ENCODE results near the gene MAP3K3.

Gene MAP3K3

DNA sequence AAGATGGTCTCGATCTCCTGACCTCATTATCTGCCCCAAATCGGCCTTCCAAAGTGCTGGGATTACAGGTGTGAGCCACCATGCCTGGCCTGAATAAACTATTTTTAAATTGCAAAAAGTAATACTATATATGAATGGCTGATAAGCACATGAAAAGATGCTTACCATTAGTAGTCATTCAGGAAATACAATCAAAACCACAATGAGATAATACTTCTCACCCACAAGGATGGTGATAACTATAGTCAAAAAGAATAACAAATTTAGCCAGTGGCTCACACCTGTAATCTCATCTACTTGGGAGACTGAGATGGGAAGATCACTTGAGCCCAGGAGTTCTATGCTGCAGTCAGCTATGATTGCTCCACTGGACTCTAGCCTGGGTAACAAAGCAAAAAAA is 23.9 kb upstream of the MAP3K3 start:
- DNase-seq (ENCODE audit: extremely low spot score), result no peak
- CTCF ChIA-PET, result no interaction called here
- TF ChIP-seq L3MBTL2 (conservative IDR thresholded peaks at IDR 0.05), result no peak
- TF ChIP-seq, protein P1, sequence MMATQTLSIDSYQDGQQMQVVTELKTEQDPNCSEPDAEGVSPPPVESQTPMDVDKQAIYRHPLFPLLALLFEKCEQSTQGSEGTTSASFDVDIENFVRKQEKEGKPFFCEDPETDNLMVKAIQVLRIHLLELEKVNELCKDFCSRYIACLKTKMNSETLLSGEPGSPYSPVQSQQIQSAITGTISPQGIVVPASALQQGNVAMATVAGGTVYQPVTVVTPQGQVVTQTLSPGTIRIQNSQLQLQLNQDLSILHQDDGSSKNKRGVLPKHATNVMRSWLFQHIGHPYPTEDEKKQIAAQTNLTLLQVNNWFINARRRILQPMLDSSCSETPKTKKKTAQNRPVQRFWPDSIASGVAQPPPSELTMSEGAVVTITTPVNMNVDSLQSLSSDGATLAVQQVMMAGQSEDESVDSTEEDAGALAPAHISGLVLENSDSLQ (IDR thresholded peaks at IDR 0.05), result no peak
- no peak for TF ChIP-seq SP1 (IDR thresholded peaks at IDR 0.05)
- TF ChIP-seq HDGF (IDR thresholded peaks at IDR 0.05; ENCODE audit: borderline replicate concordance), result no peak
- TF ChIP-seq TARDBP (IDR thresholded peaks at IDR 0.05), result no peak
- no peak for TF ChIP-seq SUZ12 (IDR thresholded peaks at IDR 0.05)
- TF ChIP-seq FOXK2 (IDR thresholded peaks at IDR 0.05), result no peak
- TF ChIP-seq CTBP1 (IDR thresholded peaks at IDR 0.05; ENCODE audit: borderline replicate concordance), result no peak
- no peak for TF ChIP-seq NFRKB (IDR thresholded peaks at IDR 0.05)
- TF ChIP-seq BHLHE40 (IDR thresholded peaks at IDR 0.05; ENCODE audit: borderline replicate concordance), result no peak
- no peak for TF ChIP-seq ELF4 (IDR thresholded peaks at IDR 0.05)
- TF ChIP-seq LEF1 (IDR thresholded peaks at IDR 0.05; ENCODE audit: borderline replicate concordance), result no peak
- no peak for TF ChIP-seq FOXA1 (IDR thresholded peaks at IDR 0.05)
- TF ChIP-seq ZNF384 (IDR thresholded peaks at IDR 0.05), result no peak
- TF ChIP-seq ARNT (IDR thresholded peaks at IDR 0.05), result no peak
- no peak for TF ChIP-seq FOXM1 (IDR thresholded peaks at IDR 0.05; ENCODE audit: borderline replicate concordance)
- POLR2A ChIA-PET, result no interaction called here

DNA sequence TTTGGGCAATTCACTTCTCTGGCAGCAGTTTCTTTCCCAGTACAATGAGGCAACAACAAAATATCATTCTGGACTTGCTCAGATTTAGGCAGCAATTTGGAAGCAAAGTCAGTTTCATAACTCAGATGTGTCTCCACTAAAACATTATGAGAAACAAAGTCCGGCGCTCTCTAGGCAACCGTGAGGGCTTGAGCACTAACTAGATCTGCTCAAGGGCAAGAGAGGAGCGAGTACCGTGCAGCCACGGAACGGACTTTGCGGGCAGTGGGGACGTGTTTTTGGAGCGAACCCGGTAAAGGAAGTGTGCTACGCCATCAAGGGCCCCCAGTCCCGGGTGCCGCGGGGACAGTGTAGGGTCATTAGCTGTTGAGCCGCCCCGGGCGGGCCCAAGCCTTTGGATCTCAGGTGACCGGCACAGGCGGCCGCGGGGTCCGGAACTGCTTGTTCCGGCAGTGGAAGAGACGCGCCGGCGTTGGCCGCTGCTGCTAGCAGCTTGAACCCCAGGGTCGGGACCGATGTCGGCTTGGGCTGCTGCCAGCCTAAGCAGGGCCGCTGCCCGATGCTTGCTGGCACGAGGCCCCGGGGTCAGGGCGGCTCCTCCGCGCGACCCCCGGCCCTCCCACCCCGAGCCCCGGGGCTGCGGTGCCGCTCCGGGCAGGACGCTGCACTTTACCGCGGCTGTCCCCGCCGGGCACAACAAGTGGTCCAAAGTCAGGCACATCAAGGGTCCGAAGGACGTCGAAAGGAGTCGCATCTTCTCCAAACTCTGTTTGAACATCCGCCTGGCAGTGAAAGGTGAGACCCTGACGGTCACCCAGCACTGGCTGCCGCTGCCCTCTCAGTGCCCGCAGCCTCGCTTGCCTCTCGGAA is 21.4 kb upstream of the MAP3K3 start, which contains the start of gene TACO1:
Gene TACO1 (plus strand): TSS at position 327 of the 870 bp plus-strand sequence. CDS start 189 bp downstream, at position 516.
- DNase-seq (ENCODE audit: extremely low spot score), result peak; percentile 90
- CTCF ChIA-PET, result interaction anchor here (0.7 to 2.9 kb wide), 5 partner anchors 11 to 175 kb away, joined by 3 to 22 read pairs (median 4); partner anchors contain the start of gene MAP3K3
- POLR2A ChIA-PET, result interaction anchor here (0.9 to 2.3 kb wide), 17 partner anchors 8 to 175 kb away, joined by 3 to 15 read pairs (median 4); partner anchors contain the start of genes DCAF7, KCNH6 and MAP3K3
- peak; percentile 83; the same call in 1 of the 2 replicates for TF ChIP-seq FOXM1 (IDR thresholded peaks at IDR 0.05; ENCODE audit: borderline replicate concordance)
- peak; percentile 40; the same call in 1 of the 2 replicates for TF ChIP-seq NFRKB (IDR thresholded peaks at IDR 0.05)
- peak; percentile 50; the same call in 1 of the 2 replicates for TF ChIP-seq L3MBTL2 (conservative IDR thresholded peaks at IDR 0.05)
- TF ChIP-seq SP1 (IDR thresholded peaks at IDR 0.05), result no peak
- peak; percentile 65 for TF ChIP-seq ELF4 (IDR thresholded peaks at IDR 0.05)
- TF ChIP-seq CTBP1 (IDR thresholded peaks at IDR 0.05; ENCODE audit: borderline replicate concordance), result peak; percentile 84
- no peak for TF ChIP-seq ARNT (IDR thresholded peaks at IDR 0.05)

DNA sequence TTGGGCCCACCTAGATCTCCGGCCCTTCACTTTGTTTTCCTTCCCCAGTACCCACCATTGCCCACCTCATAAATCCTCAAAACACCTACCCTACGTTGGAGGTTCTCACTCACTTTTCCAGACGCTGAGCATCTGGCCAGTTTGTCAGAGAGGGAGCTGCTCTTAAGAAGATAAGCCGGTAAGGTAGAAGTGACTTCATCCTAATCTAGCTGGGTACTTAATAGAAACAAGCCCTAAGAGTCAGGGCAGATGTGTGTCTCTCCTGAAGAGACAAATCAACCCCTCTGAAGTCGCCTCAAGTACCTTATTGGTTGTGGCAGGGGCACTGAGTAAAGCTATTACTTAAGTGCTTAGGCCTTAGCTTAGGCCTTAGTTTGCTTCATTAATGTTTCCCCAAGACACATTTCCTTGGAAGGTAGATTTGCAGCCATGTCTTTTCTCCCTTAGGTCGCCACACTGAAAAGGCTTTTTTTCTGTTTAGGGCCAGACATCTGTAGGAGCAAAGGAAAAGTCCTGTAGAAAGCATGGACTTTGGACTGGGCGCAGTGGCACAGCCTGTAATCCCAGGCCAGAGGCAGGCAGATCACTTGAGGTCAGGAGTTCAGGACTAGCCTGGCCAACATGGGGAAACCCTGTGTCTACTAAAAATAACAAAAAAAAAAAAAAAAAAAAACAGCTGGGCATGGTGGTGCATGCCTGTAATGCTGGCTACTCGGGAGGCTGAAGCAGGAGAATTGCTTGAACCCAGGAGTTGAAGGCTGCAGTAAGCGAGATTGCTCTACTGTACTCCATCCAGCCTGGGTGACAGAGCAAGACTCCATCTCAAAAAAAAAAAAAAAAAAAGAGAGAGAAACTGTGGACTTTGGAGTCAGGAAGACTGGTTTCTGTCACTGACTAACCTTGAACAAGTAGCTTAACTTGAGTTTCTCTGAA is 20.5 kb upstream of the MAP3K3 start:
- CTCF ChIA-PET, result interaction anchor here (0.8 to 2.9 kb wide), 3 partner anchors 11 to 176 kb away, joined by 3 to 22 read pairs (median 4); partner anchors contain the start of gene MAP3K3

DNA sequence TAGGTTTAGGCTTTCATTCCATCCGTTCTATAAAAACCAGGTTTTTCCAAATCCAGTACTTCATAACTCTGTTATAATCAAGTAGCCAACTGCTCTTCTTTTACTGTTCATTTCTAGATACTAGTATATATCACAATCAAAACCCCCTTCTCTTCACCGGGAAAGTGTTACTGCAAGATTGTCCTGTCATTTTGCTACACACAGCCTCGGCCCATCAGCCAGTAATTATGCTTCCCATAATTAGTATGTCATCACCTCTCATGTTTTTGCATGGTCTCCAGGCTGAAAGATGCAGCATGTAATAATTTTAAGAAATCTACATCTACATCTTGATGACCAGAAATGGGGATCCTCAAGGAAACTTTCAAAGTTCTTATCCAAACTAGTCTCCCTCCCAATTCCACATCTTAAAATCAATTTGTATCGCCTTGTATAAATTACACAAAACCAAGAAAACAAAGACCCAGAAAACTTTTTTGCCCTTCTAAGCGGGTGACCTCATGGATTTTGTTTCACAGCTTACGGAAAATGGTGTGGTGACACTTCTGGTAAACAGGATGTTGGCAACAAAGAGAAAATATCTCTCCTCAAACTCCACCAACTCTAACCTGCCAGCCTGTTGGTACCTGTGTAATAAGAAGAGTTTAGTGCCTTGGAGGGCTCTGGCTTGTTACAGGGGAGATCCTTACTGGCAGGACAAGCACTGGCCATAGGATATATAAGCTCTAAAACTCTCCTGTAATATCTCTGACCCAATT is 12.2 kb upstream of the MAP3K3 start:
- DNase-seq (ENCODE audit: extremely low spot score), result no peak
- no peak for TF ChIP-seq FOXK2 (IDR thresholded peaks at IDR 0.05)
- TF ChIP-seq ARNT (IDR thresholded peaks at IDR 0.05), result no peak
- no peak for TF ChIP-seq FOXA1 (IDR thresholded peaks at IDR 0.05)
- no peak for TF ChIP-seq ZNF384 (IDR thresholded peaks at IDR 0.05)
- TF ChIP-seq TARDBP (IDR thresholded peaks at IDR 0.05), result no peak
- no peak for TF ChIP-seq FOXM1 (IDR thresholded peaks at IDR 0.05; ENCODE audit: borderline replicate concordance)
- no peak for TF ChIP-seq LEF1 (IDR thresholded peaks at IDR 0.05; ENCODE audit: borderline replicate concordance)
- TF ChIP-seq SP1 (IDR thresholded peaks at IDR 0.05), result no peak
- CTCF ChIA-PET, result interaction anchor here (0.7 kb wide), 1 partner anchor 85 kb away, joined by 3 read pairs; no protein-coding TSS in a partner anchor
- POLR2A ChIA-PET, result no interaction called here

More for the DNA sequence above, 20.5 kb upstream of the MAP3K3 start:
- DNase-seq (ENCODE audit: extremely low spot score), result no peak
- TF ChIP-seq BHLHE40 (IDR thresholded peaks at IDR 0.05; ENCODE audit: borderline replicate concordance) (no peak), FOXA1 (IDR thresholded peaks at IDR 0.05) (no peak), NFRKB (IDR thresholded peaks at IDR 0.05) (no peak), SUZ12 (IDR thresholded peaks at IDR 0.05) (no peak), SP1 (IDR thresholded peaks at IDR 0.05) (no peak), TARDBP (IDR thresholded peaks at IDR 0.05) (no peak), ZNF384 (IDR thresholded peaks at IDR 0.05) (no peak), CTBP1 (IDR thresholded peaks at IDR 0.05; ENCODE audit: borderline replicate concordance) (no peak), ARNT (IDR thresholded peaks at IDR 0.05) (no peak), FOXK2 (IDR thresholded peaks at IDR 0.05) (no peak), ELF4 (IDR thresholded peaks at IDR 0.05) (no peak), LEF1 (IDR thresholded peaks at IDR 0.05; ENCODE audit: borderline replicate concordance) (no peak), L3MBTL2 (conservative IDR thresholded peaks at IDR 0.05) (no peak)
- POLR2A ChIA-PET, result interaction anchor here (0.9 to 2.3 kb wide), 11 partner anchors 10 to 176 kb away, joined by 3 to 15 read pairs (median 4); partner anchors contain the start of genes CCDC47, DDX42, KCNH6 and MAP3K3

DNA sequence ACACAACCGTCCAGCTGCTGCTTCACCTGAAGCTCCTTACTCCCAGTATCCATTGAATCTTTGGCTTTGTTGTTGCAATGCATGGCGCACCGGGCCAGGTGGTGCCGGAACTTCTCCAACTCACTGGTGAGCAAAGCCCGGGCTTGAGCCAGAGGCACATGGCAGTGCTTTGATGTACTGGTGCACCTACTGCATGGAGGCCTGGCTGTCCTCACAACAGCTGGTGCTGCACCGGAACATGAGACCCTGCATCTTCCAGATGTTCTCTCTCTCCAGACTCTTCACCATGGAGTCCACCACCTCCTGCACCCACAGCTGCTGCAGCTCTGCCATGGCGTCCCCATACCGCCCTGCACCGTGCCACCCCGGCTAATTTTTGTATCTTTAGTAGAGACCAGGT is 11.4 kb upstream of the MAP3K3 start:
- TF ChIP-seq ELF4 (IDR thresholded peaks at IDR 0.05) (no peak), LEF1 (IDR thresholded peaks at IDR 0.05; ENCODE audit: borderline replicate concordance) (no peak), ZNF384 (IDR thresholded peaks at IDR 0.05) (no peak), FOXM1 (IDR thresholded peaks at IDR 0.05; ENCODE audit: borderline replicate concordance) (no peak), BHLHE40 (IDR thresholded peaks at IDR 0.05; ENCODE audit: borderline replicate concordance) (no peak), HDGF (IDR thresholded peaks at IDR 0.05; ENCODE audit: borderline replicate concordance) (no peak), TARDBP (IDR thresholded peaks at IDR 0.05) (no peak), FOXK2 (IDR thresholded peaks at IDR 0.05) (no peak), SUZ12 (IDR thresholded peaks at IDR 0.05) (no peak), FOXA1 (IDR thresholded peaks at IDR 0.05) (no peak), L3MBTL2 (conservative IDR thresholded peaks at IDR 0.05) (no peak), SP1 (IDR thresholded peaks at IDR 0.05) (no peak), NFRKB (IDR thresholded peaks at IDR 0.05) (no peak), CTBP1 (IDR thresholded peaks at IDR 0.05; ENCODE audit: borderline replicate concordance) (no peak), ARNT (IDR thresholded peaks at IDR 0.05) (no peak)
- TF ChIP-seq, protein P1 (IDR thresholded peaks at IDR 0.05), result no peak
- no peak for DNase-seq (ENCODE audit: extremely low spot score)
- CTCF ChIA-PET, result interaction anchor here (0.7 to 2.0 kb wide), 4 partner anchors 13 to 183 kb away, joined by 3 to 12 read pairs (median 5); no protein-coding TSS in a partner anchor
- POLR2A ChIA-PET, result interaction anchor here (1.6 to 2.9 kb wide), 2 partner anchors 11 to 81 kb away, joined by 3 to 19 read pairs; partner anchors contain the start of gene MAP3K3

All from HEK293T (cell line).